Activated CD8-positive, alpha-beta T cell treated with anti-CD3 and anti-CD28 coated beads for 36 hours (primary cell): ENCODE data around the gene RWDD3. TPM values are rescaled to one million over a fixed set of nuclear protein-coding genes. Genes with fewer than 3 reads are reported as not detected.

Experiments
- ATAC-seq: fragments of 200-7000 bp; cut with Tn5 transposase; one replicate; pipeline ENCODE4 v1.10.0; 2021; ENCODE audit warnings: mild to moderate bottlenecking, moderate library complexity
- CTCF ChIA-PET: fragments of 350-600 bp; sonication (Branson Sonifier 250); formaldehyde crosslinking; loops from one replicate; lab custom pipeline; 2021; ENCODE audit warnings: antibody characterized with exemption; lab: Charles Lee
- POLR2A ChIA-PET: fragments of 350-600 bp; sonication (Branson Sonifier 250); formaldehyde crosslinking; loops from one replicate; lab custom pipeline; 2021; ENCODE audit warnings: antibody characterized with exemption; lab: Charles Lee
- DNase-seq: peaks from one replicate; pipeline ENCODE4 v3.0.0-alpha.2; 2020
- H3K27ac Mint-ChIP-seq: one replicate; pipeline ENCODE4 v1.8.0; 2021; ENCODE audit warnings: mild to moderate bottlenecking, mixed read lengths
- H3K27me3 Mint-ChIP-seq: one replicate; pipeline ENCODE4 v1.8.0; 2021; ENCODE audit warnings: mixed read lengths
- H3K36me3 Mint-ChIP-seq: one replicate; pipeline ENCODE4 v1.8.0; 2021; ENCODE audit warnings: low read depth, mixed read lengths
- H3K4me1 Mint-ChIP-seq: one replicate; pipeline ENCODE4 v1.8.0; 2021; ENCODE audit warnings: low read depth, mixed read lengths
- H3K4me3 Mint-ChIP-seq: one replicate; pipeline ENCODE4 v1.8.0; 2021; ENCODE audit warnings: mild to moderate bottlenecking, moderate library complexity, mixed read lengths
- H3K9me3 Mint-ChIP-seq: one replicate; pipeline ENCODE4 v1.8.0; 2021; ENCODE audit warnings: mixed read lengths
- CTCF ChIP-seq: fragments of 200-600 bp; IDR thresholded peaks from one replicate; pipeline ENCODE4 v1.8.0; 2022; ENCODE audit warnings: antibody characterized with exemption, mild to moderate bottlenecking
- intact Hi-C: fragments of 100-400 bp; cut with micrococcal nuclease; formaldehyde crosslinking; loops from one replicate; pipeline ENCODE4 v1.10.0; 2022
- total RNA-seq, 2 experiments: library from RNA; stranded (reverse); gene quantifications; one replicate each; pipeline ENCODE4 v1.2.3, GENCODE V29; 2021

RWDD3 gene
- total RNA-seq, 2 experiments from 2014 or later: 15.2 to 17.8 TPM

- Mint-ChIP-seq H3K4me3 (no peak overlapping the region), H3K27ac (no peak overlapping the region), H3K4me1 (no peaks in the 10 kb centered on the region), H3K36me3 (no peaks in the 10 kb centered on the region), H3K9me3 (peaks cover 6% of the 10 kb centered on the region), H3K27me3 (peaks cover 4% of the 10 kb centered on the region)
- intact Hi-C loops: no loop called here
- TF ChIP-seq CTCF: no peak
- ATAC-seq (no peak), DNase-seq (no peak)
- POLR2A ChIA-PET: no interaction called here
- CTCF ChIA-PET: no interaction called here
Measured at GRCh38 chr1:95276429-95276828, 42.4 kb downstream of the RWDD3 start.

DNA sequence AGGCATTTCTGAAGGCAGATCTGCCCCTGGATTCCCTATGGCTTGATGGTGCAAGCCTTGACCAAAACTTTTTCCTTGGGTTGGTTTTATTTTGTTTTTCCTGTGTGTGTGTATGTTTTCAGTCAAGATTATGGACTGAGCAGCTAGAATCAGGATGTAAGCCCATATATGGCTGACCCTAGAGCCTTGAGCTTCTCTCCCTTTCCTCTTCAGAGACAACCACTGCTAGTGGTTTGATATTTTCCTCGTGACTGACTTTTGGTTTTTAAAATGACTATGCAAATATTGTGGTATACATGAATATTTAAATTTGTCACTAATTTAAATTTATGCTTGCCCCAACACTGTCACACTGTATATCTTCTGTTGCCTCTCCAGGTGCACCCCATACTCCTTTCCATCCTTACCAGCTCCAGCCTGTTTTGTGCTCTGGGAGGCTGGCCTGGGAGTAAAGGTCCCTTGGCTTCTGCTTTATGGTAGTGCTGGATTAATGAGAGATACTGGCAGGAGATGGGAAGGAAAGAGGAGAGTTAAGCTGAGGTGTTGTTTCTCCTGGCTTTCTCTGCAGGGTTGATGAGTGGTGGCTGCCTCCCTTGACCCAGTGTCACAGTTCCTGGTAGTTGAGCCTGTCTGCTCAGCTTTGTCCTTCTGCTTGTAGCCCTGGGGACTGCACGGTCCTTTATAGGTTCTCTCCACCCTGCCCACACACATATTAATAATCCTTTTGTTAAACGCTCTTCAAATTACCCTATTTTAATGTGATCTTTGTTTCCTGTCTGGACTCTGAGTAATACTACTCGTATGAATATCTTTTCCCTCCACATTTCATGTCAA, 44.4 kb downstream of the RWDD3 start:
- no peaks in the 10 kb centered on the region for H3K9me3 Mint-ChIP-seq
- TF ChIP-seq CTCF: no peak

GRCh38 chr1:95281781-95282517, 47.9 kb downstream of the RWDD3 start:
- TF ChIP-seq CTCF: no peak
- intact Hi-C loops: no loop called here
- Mint-ChIP-seq H3K27me3 (no peaks in the 10 kb centered on the region), H3K4me3 (no peak overlapping the region), H3K9me3 (no peaks in the 10 kb centered on the region), H3K27ac (no peak overlapping the region), H3K36me3 (no peaks in the 10 kb centered on the region), H3K4me1 (no peaks in the 10 kb centered on the region)
- CTCF ChIA-PET: no interaction called here
- no peak for DNase-seq
- POLR2A ChIA-PET: no interaction called here
- no peak for ATAC-seq

More for the DNA sequence above, 44.4 kb downstream of the RWDD3 start:
- no peak overlapping the region for H3K27ac Mint-ChIP-seq
- H3K4me1 Mint-ChIP-seq: no peaks in the 10 kb centered on the region
- ChIA-PET POLR2A (no interaction called here), CTCF (no interaction called here)
- intact Hi-C loops: no loop called here
- ATAC-seq: no peak
- no peak overlapping the region for H3K4me3 Mint-ChIP-seq
- no peaks in the 10 kb centered on the region for H3K36me3 Mint-ChIP-seq
- H3K27me3 Mint-ChIP-seq: peaks cover 2% of the 10 kb centered on the region
- no peak for DNase-seq

- DNase-seq (no peak), ATAC-seq (no peak)
- no peaks in the 10 kb centered on the region for H3K27me3 Mint-ChIP-seq
- CTCF ChIA-PET: interaction anchor here (0.7 kb wide), 1 partner anchor 21 kb away, joined by 3 read pairs; no protein-coding TSS in a partner anchor
- POLR2A ChIA-PET: no interaction called here
- no peak overlapping the region for H3K4me3 Mint-ChIP-seq
- intact Hi-C loops: no loop called here
- no peak overlapping the region for H3K27ac Mint-ChIP-seq
- H3K36me3 Mint-ChIP-seq: no peaks in the 10 kb centered on the region
- TF ChIP-seq CTCF: no peak
- no peaks in the 10 kb centered on the region for H3K9me3 Mint-ChIP-seq
- no peaks in the 10 kb centered on the region for H3K4me1 Mint-ChIP-seq
Measured at GRCh38 chr1:95282518-95282895, 48.5 kb downstream of the RWDD3 start.

- H3K4me3 Mint-ChIP-seq: no peak overlapping the region
- H3K9me3 Mint-ChIP-seq: no peaks in the 10 kb centered on the region
- ATAC-seq (no peak), DNase-seq (no peak)
- ChIA-PET CTCF (no interaction called here), POLR2A (no interaction called here)
- no peaks in the 10 kb centered on the region for H3K36me3 Mint-ChIP-seq
- intact Hi-C loops: no loop called here
- TF ChIP-seq CTCF: no peak
- no peaks in the 10 kb centered on the region for H3K4me1 Mint-ChIP-seq
- H3K27me3 Mint-ChIP-seq: peaks cover under 1% of the 10 kb centered on the region
- H3K27ac Mint-ChIP-seq: no peak overlapping the region
Measured at GRCh38 chr1:95284420-95284819, 50.4 kb downstream of the RWDD3 start.
